ENCODE results near the gene IARS2. TPM values are rescaled to one million over a fixed set of nuclear protein-coding genes. Genes with fewer than 3 reads are reported as not detected.

The IARS2 gene
- total RNA-seq, 1 experiment from 2014 or later: 106 TPM

DNA sequence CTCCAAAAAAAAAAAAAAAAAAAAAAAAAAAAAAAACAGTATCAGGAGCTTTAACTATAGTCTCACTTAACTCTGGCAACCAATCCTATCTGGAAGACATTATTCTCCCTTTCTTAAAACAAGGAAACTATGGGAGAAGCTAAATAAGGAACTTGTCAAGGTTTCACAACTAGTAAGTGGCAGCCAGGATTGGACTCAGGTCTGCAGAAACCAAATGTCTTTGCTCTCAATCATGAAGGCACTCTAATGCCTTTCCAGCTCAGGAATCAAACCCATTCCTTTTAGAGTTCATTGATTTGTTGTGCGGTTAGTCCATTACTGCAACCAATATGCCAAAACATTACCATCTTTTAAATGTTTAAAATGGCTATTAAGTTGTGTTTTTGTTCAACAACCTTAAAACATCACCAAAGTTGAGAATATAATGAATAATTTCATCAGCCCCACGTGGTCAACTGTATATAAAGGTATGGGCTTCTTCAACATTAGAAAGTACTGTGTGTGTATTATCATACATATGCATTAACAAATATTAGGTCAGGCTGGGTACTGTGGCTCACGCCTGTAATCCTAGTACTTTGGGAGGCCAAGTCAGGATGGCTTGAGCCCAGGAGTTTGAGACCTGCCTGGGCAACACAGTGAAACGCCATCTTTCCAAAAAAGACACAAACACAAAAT lies 49.1 kb upstream of the IARS2 start (continued):
- TF ChIP-seq ZNF274 (IDR thresholded peaks at IDR 0.05; ENCODE audit: low read depth, low read length) (no peak), ELF1 (IDR thresholded peaks at IDR 0.05; ENCODE audit: borderline replicate concordance, low read depth) (no peak)
- TF ChIP-seq, protein P1, sequence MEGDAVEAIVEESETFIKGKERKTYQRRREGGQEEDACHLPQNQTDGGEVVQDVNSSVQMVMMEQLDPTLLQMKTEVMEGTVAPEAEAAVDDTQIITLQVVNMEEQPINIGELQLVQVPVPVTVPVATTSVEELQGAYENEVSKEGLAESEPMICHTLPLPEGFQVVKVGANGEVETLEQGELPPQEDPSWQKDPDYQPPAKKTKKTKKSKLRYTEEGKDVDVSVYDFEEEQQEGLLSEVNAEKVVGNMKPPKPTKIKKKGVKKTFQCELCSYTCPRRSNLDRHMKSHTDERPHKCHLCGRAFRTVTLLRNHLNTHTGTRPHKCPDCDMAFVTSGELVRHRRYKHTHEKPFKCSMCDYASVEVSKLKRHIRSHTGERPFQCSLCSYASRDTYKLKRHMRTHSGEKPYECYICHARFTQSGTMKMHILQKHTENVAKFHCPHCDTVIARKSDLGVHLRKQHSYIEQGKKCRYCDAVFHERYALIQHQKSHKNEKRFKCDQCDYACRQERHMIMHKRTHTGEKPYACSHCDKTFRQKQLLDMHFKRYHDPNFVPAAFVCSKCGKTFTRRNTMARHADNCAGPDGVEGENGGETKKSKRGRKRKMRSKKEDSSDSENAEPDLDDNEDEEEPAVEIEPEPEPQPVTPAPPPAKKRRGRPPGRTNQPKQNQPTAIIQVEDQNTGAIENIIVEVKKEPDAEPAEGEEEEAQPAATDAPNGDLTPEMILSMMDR (IDR thresholded peaks at IDR 0.05 in 2 of 3, conservative IDR thresholded peaks at IDR 0.05 in 1 of 3; ENCODE audit: borderline replicate concordance in 1 of 3, insufficient read depth in 1 of 3, low read depth in 2 of 3, low read length in 2 of 3): no peak
- TF ChIP-seq, protein P2, sequence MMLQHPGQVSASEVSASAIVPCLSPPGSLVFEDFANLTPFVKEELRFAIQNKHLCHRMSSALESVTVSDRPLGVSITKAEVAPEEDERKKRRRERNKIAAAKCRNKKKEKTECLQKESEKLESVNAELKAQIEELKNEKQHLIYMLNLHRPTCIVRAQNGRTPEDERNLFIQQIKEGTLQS (IDR thresholded peaks at IDR 0.05): no peak

DNA sequence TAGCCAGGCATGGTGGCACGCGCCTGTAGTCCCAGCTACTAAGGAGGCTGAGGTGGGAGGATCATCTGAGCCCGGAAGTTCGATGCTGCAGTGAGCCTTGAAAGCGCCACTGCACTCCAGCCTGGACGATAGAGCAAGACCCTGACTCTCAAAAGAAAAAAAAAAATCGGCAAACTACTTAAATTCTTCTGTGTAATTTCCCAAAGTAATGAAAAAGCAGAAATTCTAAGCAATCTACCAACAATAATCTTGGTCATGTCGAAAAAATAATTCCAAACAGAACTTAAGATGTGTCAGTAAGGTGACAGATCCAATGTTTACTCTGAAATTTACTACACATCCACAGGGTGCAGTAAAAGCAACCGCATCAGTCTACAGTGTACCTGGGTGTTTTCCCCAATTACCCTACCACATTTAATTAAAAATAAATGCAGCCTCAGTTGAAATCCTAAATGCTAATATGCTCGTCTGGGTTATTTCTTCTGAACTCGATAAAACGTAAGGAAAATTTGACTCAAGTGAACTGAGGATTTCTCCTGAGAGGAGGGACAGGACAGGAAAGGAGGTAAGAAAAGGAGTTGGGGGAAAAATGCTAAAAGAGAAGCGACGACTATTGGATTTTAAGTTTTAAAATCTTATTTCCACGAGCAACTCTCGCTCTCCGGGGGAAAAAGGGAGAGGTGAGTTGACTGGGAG lies 48.4 kb upstream of the IARS2 start:
- RAD21 ChIA-PET (ENCODE audit: low non-redundant PET in 1 of 2, low total read pairs in 2 of 2, uncharacterized antibody in 2 of 2, unreplicated experiment in 2 of 2): no interaction called here
- ATAC-seq (no peak), DNase-seq (ENCODE audit: low read depth, low spot score) (no peak)
- Histone ChIP-seq H3K4me1 (ENCODE audit: control insufficient read depth in 1 of 2, insufficient read depth in 2 of 2, low read length in 2 of 2) (peaks cover 4 to 12% of the 10 kb centered on the region in 2 experiments; a peak in 3 of 4 replicates), H3K4me2 (ENCODE audit: low read length) (peak overlapping the region; percentile 69), H3K27ac (ENCODE audit: low read depth, low read length) (peak overlapping the region; percentile 63), H3K9me3 (ENCODE audit: control insufficient read depth in 1 of 2, insufficient read depth in 1 of 2, low read depth in 1 of 2, low read length in 2 of 2) (no peaks in the 10 kb centered on the region), H3K36me3 (ENCODE audit: control insufficient read depth in 1 of 2, insufficient read depth in 2 of 2, low read length in 2 of 2) (no peaks in the 10 kb centered on the region), H2AFZ (ENCODE audit: low read depth, low read length, poor library complexity, severe bottlenecking) (no peak overlapping the region), H3K9me2 (ENCODE audit: insufficient read depth) (no peaks in the 10 kb centered on the region), H3K79me2 (ENCODE audit: insufficient read depth, low read length) (peaks cover 56% of the 10 kb centered on the region), H3K9ac (ENCODE audit: low read length) (peak overlapping the region; percentile 74), H3K4me3 (replicated peaks in 1 of 2; ENCODE audit: low read depth in 1 of 2, low read length in 2 of 2) (peak overlapping the region; percentile 91 to 98), H3K27me3 (ENCODE audit: insufficient read depth, low read length) (no peaks in the 10 kb centered on the region), H4K20me1 (ENCODE audit: insufficient read depth) (no peaks in the 10 kb centered on the region)
- no TSS peak for BruUV-seq (replicated peaks)
- intact Hi-C loops (cut with micrococcal nuclease): loop anchor here (1.0 to 2.0 kb wide), 2 partner anchors 45 to 49 kb away; partner anchors contain the start of gene IARS2
- POLR2A ChIA-PET: no interaction called here
- CTCF ChIA-PET: interaction anchor here (0.6 kb wide), 1 partner anchor 60 kb away, joined by 4 read pairs; no protein-coding TSS in a partner anchor
- TF ChIP-seq SP1 (IDR thresholded peaks at IDR 0.05; ENCODE audit: low read depth): no peak
- TF ChIP-seq EZH2phosphoT487 (IDR thresholded peaks at IDR 0.05; ENCODE audit: borderline replicate concordance): no peak
- TF ChIP-seq EZH2 (IDR thresholded peaks at IDR 0.05): no peak
- TF ChIP-seq SRF (IDR thresholded peaks at IDR 0.05; ENCODE audit: low read depth): no peak
- TF ChIP-seq RAD21 (IDR thresholded peaks at IDR 0.05; ENCODE audit: low read depth): no peak
- TF ChIP-seq, protein P3, sequence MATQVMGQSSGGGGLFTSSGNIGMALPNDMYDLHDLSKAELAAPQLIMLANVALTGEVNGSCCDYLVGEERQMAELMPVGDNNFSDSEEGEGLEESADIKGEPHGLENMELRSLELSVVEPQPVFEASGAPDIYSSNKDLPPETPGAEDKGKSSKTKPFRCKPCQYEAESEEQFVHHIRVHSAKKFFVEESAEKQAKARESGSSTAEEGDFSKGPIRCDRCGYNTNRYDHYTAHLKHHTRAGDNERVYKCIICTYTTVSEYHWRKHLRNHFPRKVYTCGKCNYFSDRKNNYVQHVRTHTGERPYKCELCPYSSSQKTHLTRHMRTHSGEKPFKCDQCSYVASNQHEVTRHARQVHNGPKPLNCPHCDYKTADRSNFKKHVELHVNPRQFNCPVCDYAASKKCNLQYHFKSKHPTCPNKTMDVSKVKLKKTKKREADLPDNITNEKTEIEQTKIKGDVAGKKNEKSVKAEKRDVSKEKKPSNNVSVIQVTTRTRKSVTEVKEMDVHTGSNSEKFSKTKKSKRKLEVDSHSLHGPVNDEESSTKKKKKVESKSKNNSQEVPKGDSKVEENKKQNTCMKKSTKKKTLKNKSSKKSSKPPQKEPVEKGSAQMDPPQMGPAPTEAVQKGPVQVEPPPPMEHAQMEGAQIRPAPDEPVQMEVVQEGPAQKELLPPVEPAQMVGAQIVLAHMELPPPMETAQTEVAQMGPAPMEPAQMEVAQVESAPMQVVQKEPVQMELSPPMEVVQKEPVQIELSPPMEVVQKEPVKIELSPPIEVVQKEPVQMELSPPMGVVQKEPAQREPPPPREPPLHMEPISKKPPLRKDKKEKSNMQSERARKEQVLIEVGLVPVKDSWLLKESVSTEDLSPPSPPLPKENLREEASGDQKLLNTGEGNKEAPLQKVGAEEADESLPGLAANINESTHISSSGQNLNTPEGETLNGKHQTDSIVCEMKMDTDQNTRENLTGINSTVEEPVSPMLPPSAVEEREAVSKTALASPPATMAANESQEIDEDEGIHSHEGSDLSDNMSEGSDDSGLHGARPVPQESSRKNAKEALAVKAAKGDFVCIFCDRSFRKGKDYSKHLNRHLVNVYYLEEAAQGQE (IDR thresholded peaks at IDR 0.05; ENCODE audit: low read depth): no peak
- no peak for TF ChIP-seq EGR1 (IDR thresholded peaks at IDR 0.05; ENCODE audit: low read depth)
- no peak for TF ChIP-seq CBX3 (IDR thresholded peaks at IDR 0.05; ENCODE audit: low read depth)
- no peak for TF ChIP-seq ZFX (IDR thresholded peaks at IDR 0.05)
- TF ChIP-seq POLR2A (IDR thresholded peaks at IDR 0.05; ENCODE audit: borderline replicate concordance, extremely low read depth, insufficient read depth, insufficient read length): no peak
- TF ChIP-seq, protein P4, sequence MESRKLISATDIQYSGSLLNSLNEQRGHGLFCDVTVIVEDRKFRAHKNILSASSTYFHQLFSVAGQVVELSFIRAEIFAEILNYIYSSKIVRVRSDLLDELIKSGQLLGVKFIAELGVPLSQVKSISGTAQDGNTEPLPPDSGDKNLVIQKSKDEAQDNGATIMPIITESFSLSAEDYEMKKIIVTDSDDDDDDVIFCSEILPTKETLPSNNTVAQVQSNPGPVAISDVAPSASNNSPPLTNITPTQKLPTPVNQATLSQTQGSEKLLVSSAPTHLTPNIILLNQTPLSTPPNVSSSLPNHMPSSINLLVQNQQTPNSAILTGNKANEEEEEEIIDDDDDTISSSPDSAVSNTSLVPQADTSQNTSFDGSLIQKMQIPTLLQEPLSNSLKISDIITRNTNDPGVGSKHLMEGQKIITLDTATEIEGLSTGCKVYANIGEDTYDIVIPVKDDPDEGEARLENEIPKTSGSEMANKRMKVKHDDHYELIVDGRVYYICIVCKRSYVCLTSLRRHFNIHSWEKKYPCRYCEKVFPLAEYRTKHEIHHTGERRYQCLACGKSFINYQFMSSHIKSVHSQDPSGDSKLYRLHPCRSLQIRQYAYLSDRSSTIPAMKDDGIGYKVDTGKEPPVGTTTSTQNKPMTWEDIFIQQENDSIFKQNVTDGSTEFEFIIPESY (IDR thresholded peaks at IDR 0.05; ENCODE audit: extremely low read depth, insufficient replicate concordance, low read length): no peak
- no peak for TF ChIP-seq ELF1 (IDR thresholded peaks at IDR 0.05; ENCODE audit: borderline replicate concordance, low read depth)
- TF ChIP-seq YY1 (IDR thresholded peaks at IDR 0.05; ENCODE audit: extremely low read depth, insufficient replicate concordance, low read depth, low read length): no peak
